ENCODE data around the gene LELP1. TPM values are rescaled to one million over a fixed set of nuclear protein-coding genes. Genes with fewer than 3 reads are reported as not detected.

LELP1 gene
- total and polyA plus RNA-seq, 2 donors (not counting 3 experiments of a cell fraction or from before 2014, with no cell fraction given): not detected

- no peak overlapping the region for H3K27ac ChIP-seq (ENCODE audit: insufficient read depth, low read depth, low read length)
- H3K4me1 ChIP-seq (ENCODE audit: control insufficient read depth, extremely low read depth, insufficient read depth, low read length): no peaks in the 10 kb centered on the region
- no peaks in the 10 kb centered on the region for H3K9me1 ChIP-seq (replicated peaks; ENCODE audit: control insufficient read depth, extremely low read depth, insufficient read depth, low read length)
- POLR2A ChIA-PET: no interaction called here
- no peaks in the 10 kb centered on the region for H4K20me1 ChIP-seq (replicated peaks; ENCODE audit: control insufficient read depth, extremely low read depth, insufficient read depth, low read length)
- dilution Hi-C loops (cut with MboI; ENCODE audit: extremely low pct_ligation_motif_present, low sequenced_read_pairs) (no loop called here), intact Hi-C loops (cut with micrococcal nuclease) (no loop called here)
- H3K79me2 ChIP-seq (ENCODE audit: control insufficient read depth, insufficient read depth, low read length): no peaks in the 10 kb centered on the region
- H3K36me3 ChIP-seq (ENCODE audit: control insufficient read depth in 2 of 2, extremely low read depth in 1 of 2, insufficient read depth in 2 of 2, low read length in 2 of 2): no peaks in the 10 kb centered on the region
- no peak for FAIRE-seq
- H3K27me3 ChIP-seq (ENCODE audit: control insufficient read depth in 2 of 2, insufficient read depth in 2 of 2, low read length in 2 of 2): no peaks in the 10 kb centered on the region
- TF ChIP-seq MYC (IDR thresholded peaks at IDR 0.05; ENCODE audit: low read depth, low read length) (no peak), POLR2A (IDR thresholded peaks at IDR 0.05; ENCODE audit: low read depth, low read length) (no peak)
- no peak overlapping the region for H3K9ac ChIP-seq (replicated peaks; ENCODE audit: extremely low read depth, insufficient read depth, low read length)
- no peak overlapping the region for H3K4me2 ChIP-seq (ENCODE audit: insufficient read depth, low read length)
- H3K4me3 ChIP-seq (replicated peaks in 1 of 3; ENCODE audit: insufficient read depth in 1 of 3, low read depth in 1 of 3, low read length in 3 of 3): no peak overlapping the region
- no TSS peak for BruUV-seq (replicated peaks)
- no peak for DNase-seq (ENCODE audit: low read depth, low spot score)
- H3K9me3 ChIP-seq (replicated peaks; ENCODE audit: control insufficient read depth, insufficient read depth, low read length): no peaks in the 10 kb centered on the region
- no peak overlapping the region for H2AFZ ChIP-seq (ENCODE audit: low read depth, low read length)
- CTCF ChIA-PET: interaction anchor here (0.9 kb wide), 1 partner anchor 15 kb away, joined by 3 read pairs; no protein-coding TSS in a partner anchor
Observed at GRCh38 chr1:153248176-153248879, 45.1 kb downstream of the LELP1 start.

DNA sequence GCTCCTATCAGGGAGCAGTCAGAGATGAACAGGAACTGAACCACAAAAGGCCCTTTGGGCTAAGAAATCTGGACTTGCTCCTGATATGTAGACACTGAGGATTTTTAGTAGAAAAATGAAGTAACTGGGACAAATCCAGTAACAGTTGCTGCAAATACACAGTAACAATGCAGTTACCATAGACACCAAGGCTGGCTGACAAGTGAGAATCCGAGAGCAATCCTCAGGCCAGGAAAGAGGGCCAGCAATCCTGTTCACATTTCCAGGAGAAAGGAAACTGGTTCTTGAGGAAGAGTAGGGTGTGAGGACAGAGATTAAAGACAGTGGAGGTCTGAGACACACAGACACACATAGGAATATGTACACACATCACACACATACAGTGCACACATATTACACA, 46.9 kb downstream of the LELP1 start:
- CTCF ChIA-PET: no interaction called here
- FAIRE-seq (no peak), DNase-seq (ENCODE audit: low read depth, low spot score) (no peak)
- intact Hi-C loops (cut with micrococcal nuclease): no loop called here
- Histone ChIP-seq H3K36me3 (ENCODE audit: control insufficient read depth in 2 of 2, extremely low read depth in 1 of 2, insufficient read depth in 2 of 2, low read length in 2 of 2) (no peaks in the 10 kb centered on the region), H4K20me1 (replicated peaks; ENCODE audit: control insufficient read depth, extremely low read depth, insufficient read depth, low read length) (no peaks in the 10 kb centered on the region), H3K4me2 (ENCODE audit: insufficient read depth, low read length) (no peak overlapping the region), H3K9me1 (replicated peaks; ENCODE audit: control insufficient read depth, extremely low read depth, insufficient read depth, low read length) (no peaks in the 10 kb centered on the region), H3K9ac (replicated peaks; ENCODE audit: extremely low read depth, insufficient read depth, low read length) (no peak overlapping the region), H3K79me2 (ENCODE audit: control insufficient read depth, insufficient read depth, low read length) (no peaks in the 10 kb centered on the region), H3K27ac (ENCODE audit: insufficient read depth, low read depth, low read length) (no peak overlapping the region), H2AFZ (ENCODE audit: low read depth, low read length) (no peak overlapping the region), H3K27me3 (ENCODE audit: control insufficient read depth in 2 of 2, insufficient read depth in 2 of 2, low read length in 2 of 2) (no peaks in the 10 kb centered on the region), H3K4me1 (ENCODE audit: control insufficient read depth, extremely low read depth, insufficient read depth, low read length) (no peaks in the 10 kb centered on the region), H3K9me3 (replicated peaks; ENCODE audit: control insufficient read depth, insufficient read depth, low read length) (no peaks in the 10 kb centered on the region), H3K4me3 (replicated peaks in 1 of 3; ENCODE audit: insufficient read depth in 1 of 3, low read depth in 1 of 3, low read length in 3 of 3) (no peak overlapping the region)
- TF ChIP-seq GATA2 (IDR thresholded peaks at IDR 0.05; ENCODE audit: insufficient read depth, insufficient read length, low read depth, low read length): no peak
- no peak for TF ChIP-seq MYC (IDR thresholded peaks at IDR 0.05; ENCODE audit: low read depth, low read length)
- TF ChIP-seq EZH2 (IDR thresholded peaks at IDR 0.05; ENCODE audit: borderline replicate concordance, low read depth, low read length, severe bottlenecking): no peak
- BruUV-seq (replicated peaks): no TSS peak
- dilution Hi-C loops (cut with MboI; ENCODE audit: extremely low pct_ligation_motif_present, low sequenced_read_pairs): no loop called here
- POLR2A ChIA-PET: no interaction called here

Data from endothelial cell of umbilical vein (primary cell).